Measurements from ENCODE around the gene SLC44A2.
A peak's percentile ranks its signal among the peaks of the same experiment; 100 is the strongest.

The SLC44A2 gene

GRCh38 chr19:10617409-10618121 is 7.8 kb upstream of the SLC44A2 start:
- no peak for DNase-seq

GRCh38 chr19:10618846-10619245 is 6.5 kb upstream of the SLC44A2 start:
- DNase-seq: no peak

- DNase-seq: no peak
Measured at GRCh38 chr19:10620786-10621185, 4.6 kb upstream of the SLC44A2 start.

- no peak for DNase-seq
Measured at GRCh38 chr19:10621966-10622365, 3.4 kb upstream of the SLC44A2 start.

- no peak for DNase-seq
Measured at GRCh38 chr19:10624585-10624984, 768 bp upstream of the SLC44A2 start.

GRCh38 chr19:10625762-10626138 is 397 bp downstream of the SLC44A2 start:
- DNase-seq: no peak

- DNase-seq: no peak
Measured at GRCh38 chr19:10631874-10632273, 6.5 kb downstream of the SLC44A2 start.

GRCh38 chr19:10634430-10634829 is 9.1 kb downstream of the SLC44A2 start:
- no peak for DNase-seq

- no peak for DNase-seq
Measured at GRCh38 chr19:10634963-10635362, 9.6 kb downstream of the SLC44A2 start.

GRCh38 chr19:10636304-10636972 is 11.1 kb downstream of the SLC44A2 start:
- DNase-seq: no peak

GRCh38 chr19:10637894-10638293 is 12.5 kb downstream of the SLC44A2 start:
- DNase-seq: no peak

GRCh38 chr19:10639836-10640235 is 14.5 kb downstream of the SLC44A2 start:
- DNase-seq: no peak

GRCh38 chr19:10640361-10640760 is 15.0 kb downstream of the SLC44A2 start:
- DNase-seq: no peak

- DNase-seq: no peak
Measured at GRCh38 chr19:10641248-10641647, 15.9 kb downstream of the SLC44A2 start.

GRCh38 chr19:10642473-10643171 is 17.3 kb downstream of the SLC44A2 start:
- DNase-seq: no peak

- DNase-seq: no peak
Measured at GRCh38 chr19:10643172-10643967, 18.0 kb downstream of the SLC44A2 start.

- no peak for DNase-seq
Measured at GRCh38 chr19:10643968-10644259, 18.6 kb downstream of the SLC44A2 start.

- peak; percentile 82 to 88 for DNase-seq
Measured at GRCh38 chr19:10644260-10645007, 19.1 kb downstream of the SLC44A2 start.

- no peak for DNase-seq
Measured at GRCh38 chr19:10646456-10647159, 21.3 kb downstream of the SLC44A2 start.

GRCh38 chr19:10648360-10648759 is 23.0 kb downstream of the SLC44A2 start:
- DNase-seq: no peak

- no peak for DNase-seq
Measured at GRCh38 chr19:10651851-10652250, 26.5 kb downstream of the SLC44A2 start.

- no peak for DNase-seq
Measured at GRCh38 chr19:10653482-10653731, 28.1 kb downstream of the SLC44A2 start.
